ENCODE data around the gene IPO9.

IPO9 gene

GRCh38 chr1:201877877-201878401 is 49.0 kb downstream of the IPO9 start:
- no peaks in the 10 kb centered on the region for H3K27me3 ChIP-seq (ENCODE audit: insufficient read depth, low read length)
- peaks cover 4% of the 10 kb centered on the region for H3K4me1 ChIP-seq (ENCODE audit: insufficient read depth, low read length)
- no peak overlapping the region for H3K4me3 ChIP-seq (ENCODE audit: low read length)
- no peak overlapping the region for H2AFZ ChIP-seq (ENCODE audit: low read depth, low read length)
- H3K9me3 ChIP-seq (ENCODE audit: low read length) = no peaks in the 10 kb centered on the region
- peaks cover 36% of the 10 kb centered on the region for H3K36me3 ChIP-seq (ENCODE audit: insufficient read depth, low read length)

GRCh38 chr1:201880928-201881571 is 52.1 kb downstream of the IPO9 start:
- Histone ChIP-seq H3K9me3 (ENCODE audit: low read length) (no peaks in the 10 kb centered on the region), H3K4me3 (ENCODE audit: low read length) (no peak overlapping the region), H3K4me1 (ENCODE audit: insufficient read depth, low read length) (peaks cover under 1% of the 10 kb centered on the region), H3K27me3 (ENCODE audit: insufficient read depth, low read length) (no peaks in the 10 kb centered on the region), H2AFZ (ENCODE audit: low read depth, low read length) (no peak overlapping the region), H3K36me3 (ENCODE audit: insufficient read depth, low read length) (peaks cover 10% of the 10 kb centered on the region)

GRCh38 chr1:201881617-201882016 is 52.7 kb downstream of the IPO9 start:
- Histone ChIP-seq H2AFZ (ENCODE audit: low read depth, low read length) (no peak overlapping the region), H3K4me3 (ENCODE audit: low read length) (no peak overlapping the region), H3K4me1 (ENCODE audit: insufficient read depth, low read length) (no peaks in the 10 kb centered on the region), H3K36me3 (ENCODE audit: insufficient read depth, low read length) (peaks cover 4% of the 10 kb centered on the region), H3K27me3 (ENCODE audit: insufficient read depth, low read length) (no peaks in the 10 kb centered on the region), H3K9me3 (ENCODE audit: low read length) (no peaks in the 10 kb centered on the region)

- H3K9me3 ChIP-seq (ENCODE audit: low read length) = no peaks in the 10 kb centered on the region
- H2AFZ ChIP-seq (ENCODE audit: low read depth, low read length) = no peak overlapping the region
These were observed 53.7 kb downstream of the IPO9 start for GRCh38 chr1:201882665-201883132.

GRCh38 chr1:201883266-201883665 is 54.3 kb downstream of the IPO9 start:
- peaks cover 2% of the 10 kb centered on the region for H3K4me1 ChIP-seq (ENCODE audit: insufficient read depth, low read length)
- H3K36me3 ChIP-seq (ENCODE audit: insufficient read depth, low read length) = no peaks in the 10 kb centered on the region
- no peak overlapping the region for H3K4me3 ChIP-seq (ENCODE audit: low read length)
- no peaks in the 10 kb centered on the region for H3K9me3 ChIP-seq (ENCODE audit: low read length)
- H3K27me3 ChIP-seq (ENCODE audit: insufficient read depth, low read length) = peaks cover 9% of the 10 kb centered on the region
- no peak overlapping the region for H2AFZ ChIP-seq (ENCODE audit: low read depth, low read length)

More at GRCh38 chr1:201882665-201883132, 53.7 kb downstream of the IPO9 start:
- H3K4me3 ChIP-seq (ENCODE audit: low read length) = no peak overlapping the region
- H3K4me1 ChIP-seq (ENCODE audit: insufficient read depth, low read length) = no peaks in the 10 kb centered on the region
- H3K36me3 ChIP-seq (ENCODE audit: insufficient read depth, low read length) = no peaks in the 10 kb centered on the region
- H3K27me3 ChIP-seq (ENCODE audit: insufficient read depth, low read length) = peaks cover 3% of the 10 kb centered on the region

GRCh38 chr1:201883786-201884185 is 54.8 kb downstream of the IPO9 start:
- H3K36me3 ChIP-seq (ENCODE audit: insufficient read depth, low read length) = no peaks in the 10 kb centered on the region
- H3K27me3 ChIP-seq (ENCODE audit: insufficient read depth, low read length) = peaks cover 13% of the 10 kb centered on the region
- no peak overlapping the region for H3K4me3 ChIP-seq (ENCODE audit: low read length)
- no peak overlapping the region for H2AFZ ChIP-seq (ENCODE audit: low read depth, low read length)
- peaks cover 4% of the 10 kb centered on the region for H3K4me1 ChIP-seq (ENCODE audit: insufficient read depth, low read length)
- no peaks in the 10 kb centered on the region for H3K9me3 ChIP-seq (ENCODE audit: low read length)

- Histone ChIP-seq H3K36me3 (ENCODE audit: insufficient read depth, low read length) (no peaks in the 10 kb centered on the region), H2AFZ (ENCODE audit: low read depth, low read length) (no peak overlapping the region), H3K4me3 (ENCODE audit: low read length) (no peak overlapping the region), H3K9me3 (ENCODE audit: low read length) (no peaks in the 10 kb centered on the region), H3K4me1 (ENCODE audit: insufficient read depth, low read length) (peaks cover 11% of the 10 kb centered on the region), H3K27me3 (ENCODE audit: insufficient read depth, low read length) (peaks cover 20% of the 10 kb centered on the region)
These were observed 55.5 kb downstream of the IPO9 start for GRCh38 chr1:201884425-201884824.

GRCh38 chr1:201885531-201886075 is 56.6 kb downstream of the IPO9 start:
- Histone ChIP-seq H3K4me3 (ENCODE audit: low read length) (no peak overlapping the region), H3K9me3 (ENCODE audit: low read length) (no peaks in the 10 kb centered on the region), H3K27me3 (ENCODE audit: insufficient read depth, low read length) (peaks cover 30% of the 10 kb centered on the region), H3K36me3 (ENCODE audit: insufficient read depth, low read length) (no peaks in the 10 kb centered on the region), H3K4me1 (ENCODE audit: insufficient read depth, low read length) (peaks cover 12% of the 10 kb centered on the region), H2AFZ (ENCODE audit: low read depth, low read length) (no peak overlapping the region)

GRCh38 chr1:201886103-201886885 is 57.3 kb downstream of the IPO9 start:
- Histone ChIP-seq H3K27me3 (ENCODE audit: insufficient read depth, low read length) (peaks cover 33% of the 10 kb centered on the region), H3K4me1 (ENCODE audit: insufficient read depth, low read length) (peaks cover 12% of the 10 kb centered on the region), H3K9me3 (ENCODE audit: low read length) (no peaks in the 10 kb centered on the region), H2AFZ (ENCODE audit: low read depth, low read length) (no peak overlapping the region), H3K4me3 (ENCODE audit: low read length) (no peak overlapping the region), H3K36me3 (ENCODE audit: insufficient read depth, low read length) (no peaks in the 10 kb centered on the region)

GRCh38 chr1:201887116-201887866 is 58.3 kb downstream of the IPO9 start:
- Histone ChIP-seq H3K36me3 (ENCODE audit: insufficient read depth, low read length) (no peaks in the 10 kb centered on the region), H3K27me3 (ENCODE audit: insufficient read depth, low read length) (peaks cover 33% of the 10 kb centered on the region), H3K4me1 (ENCODE audit: insufficient read depth, low read length) (peaks cover 12% of the 10 kb centered on the region), H3K9me3 (ENCODE audit: low read length) (no peaks in the 10 kb centered on the region), H3K4me3 (ENCODE audit: low read length) (no peak overlapping the region), H2AFZ (ENCODE audit: low read depth, low read length) (no peak overlapping the region)

GRCh38 chr1:201888282-201889089 is 59.5 kb downstream of the IPO9 start, which contains the start of gene SHISA4:
Gene SHISA4, plus strand, starts transcription at chr1:201888898. Its CDS starts 97 bp downstream, at chr1:201888995.
- H3K9me3 ChIP-seq (ENCODE audit: low read length) = no peaks in the 10 kb centered on the region
- peaks cover 33% of the 10 kb centered on the region for H3K27me3 ChIP-seq (ENCODE audit: insufficient read depth, low read length)
- H3K36me3 ChIP-seq (ENCODE audit: insufficient read depth, low read length) = no peaks in the 10 kb centered on the region
- peaks cover 12% of the 10 kb centered on the region for H3K4me1 ChIP-seq (ENCODE audit: insufficient read depth, low read length)
- peak within 1 kb of the TSS; percentile 96 for H2AFZ ChIP-seq (ENCODE audit: low read depth, low read length)
- peak within 1 kb of the TSS; percentile 43 for H3K4me3 ChIP-seq (ENCODE audit: low read length)
